HepG2 (cell line): ENCODE data around the gene CD2AP. TPM values are rescaled to one million over a fixed set of nuclear protein-coding genes. Genes with fewer than 3 reads are reported as not detected.

Source experiments
- ARID5B ChIP-seq: IDR thresholded peaks from 2 replicates; pipeline ENCODE4 v1.4.0; 2020; ENCODE audit warnings: mild to moderate bottlenecking, missing genetic modification reagents
- GMEB1 ChIP-seq: sonication (generic); formaldehyde crosslinking; IDR thresholded peaks from 2 replicates; pipeline ENCODE4 v1.5.1; 2020; ENCODE audit warnings: missing genetic modification reagents, mild to moderate bottlenecking, borderline replicate concordance
- GZF1 ChIP-seq: sonication (generic); formaldehyde crosslinking; IDR thresholded peaks from 2 replicates; pipeline ENCODE4 v1.5.1; 2020; ENCODE audit warnings: mild to moderate bottlenecking, missing genetic modification reagents
- HDAC1 ChIP-seq: sonication (generic); formaldehyde crosslinking; IDR thresholded peaks from 2 replicates; pipeline ENCODE4 v1.5.1; 2020; ENCODE audit warnings: mild to moderate bottlenecking, missing genetic modification reagents
- POGZ ChIP-seq: sonication (generic); formaldehyde crosslinking; IDR thresholded peaks from 2 replicates; pipeline ENCODE4 v1.4.0; 2020; ENCODE audit warnings: mild to moderate bottlenecking, missing genetic modification reagents
- ZC3H13 ChIP-seq: sonication (generic); formaldehyde crosslinking; IDR thresholded peaks from 2 replicates; pipeline ENCODE4 v1.8.1; 2023; ENCODE audit warnings: mild to moderate bottlenecking, missing genetic modification reagents, moderate library complexity
- ZMAT3 ChIP-seq: sonication (generic); formaldehyde crosslinking; conservative IDR thresholded peaks from 2 replicates; pipeline ENCODE4 v1.7.0; 2021; ENCODE audit warnings: missing genetic modification reagents
- ZNF24 ChIP-seq: fragments of 450-650 bp; IDR thresholded peaks from 2 replicates; pipeline ENCODE4 v1.6.1; 2017; ENCODE audit warnings: antibody characterized with exemption, mild to moderate bottlenecking
- ZNF468 ChIP-seq: sonication (generic); formaldehyde crosslinking; IDR thresholded peaks from 2 replicates; pipeline ENCODE4 v1.8.0; 2022; ENCODE audit warnings: mild to moderate bottlenecking, moderate library complexity, missing genetic modification reagents
- ZNF773 ChIP-seq: sonication (generic); formaldehyde crosslinking; IDR thresholded peaks from 2 replicates; pipeline ENCODE4 v1.4.0; 2020; ENCODE audit warnings: missing genetic modification reagents, borderline replicate concordance
- ZNF800 ChIP-seq: sonication (generic); formaldehyde crosslinking; IDR thresholded peaks from 2 replicates; pipeline ENCODE4 v1.4.0; 2020; ENCODE audit warnings: missing genetic modification reagents
- ZNF83 ChIP-seq: sonication (generic); formaldehyde crosslinking; IDR thresholded peaks from 2 replicates; pipeline ENCODE4 v1.4.0; 2020; ENCODE audit warnings: missing genetic modification reagents, mild to moderate bottlenecking, borderline replicate concordance
- polyA plus RNA-seq, 8 experiments: library from polyadenylated mRNA; depleted of rRNA in 3 of 8; stranded (reverse) in 7 of 8; unstranded in 1 of 8; fragments of >200 nt; fragmentation: Illumina TruSeq in 4 of 8; extraction: Trizol in 4 of 8; gene quantifications; 2 replicates each; pipeline versions ENCODE4 v1.2.1 to v1.2.3, GENCODE V29; 2011 to 2016; ENCODE audit warnings: low read depth in 4 of 8, missing spikeins in 1 of 8, mixed read lengths in 1 of 8; ENCODE audit not compliant: insufficient read depth in 1 of 8
- total RNA-seq, 5 experiments: library from RNA; depleted of rRNA; stranded (reverse); fragments of >200 nt; fragmentation: Illumina TruSeq; extraction: Trizol; gene quantifications; 2 replicates each; pipeline ENCODE4 v1.2.3, GENCODE V29; 2016; ENCODE audit warnings: low read depth in 1 of 5
- TF ChIP-seq, protein P1 (sequence below): sonication (generic); formaldehyde crosslinking; IDR thresholded peaks from 2 replicates; pipeline ENCODE4 v1.8.1; 2022; ENCODE audit warnings: low read depth, mild to moderate bottlenecking, missing genetic modification reagents
- TF ChIP-seq, protein P2 (sequence below): sonication (generic); formaldehyde crosslinking; IDR thresholded peaks from 2 replicates; pipeline ENCODE4 v1.4.0; 2020; ENCODE audit warnings: missing genetic modification reagents, mild to moderate bottlenecking, borderline replicate concordance

The CD2AP gene
- total and polyA plus RNA-seq, 2 of the 13 experiments (the other 11 are each of a cell fraction or from before 2014, with no cell fraction given): 8.6 to 31.9 TPM

GRCh38 chr6:47477497-47478232 is at the start of gene CD2AP (continued):
- TF ChIP-seq POGZ (CRISPR knock-in tag) (peak; percentile 98), ZNF800 (CRISPR knock-in tag) (peak; percentile 52; the same call in 1 of the 2 replicates), ZNF773 (CRISPR knock-in tag) (peak; percentile 39; the same call in 1 of the 2 replicates), ZNF24 (no peak), ZNF468 (CRISPR knock-in tag) (no peak; the same call in 1 of the 2 replicates), ZC3H13 (CRISPR knock-in tag) (peak; percentile 91), ZMAT3 (CRISPR knock-in tag) (peak; percentile 79), HDAC1 (CRISPR knock-in tag) (peak; percentile 91), ZNF83 (CRISPR knock-in tag) (no peak; the same call in 1 of the 2 replicates), ARID5B (CRISPR knock-in tag) (peak; percentile 37), GMEB1 (CRISPR knock-in tag) (peak; percentile 78; the same call in 1 of the 2 replicates), GZF1 (CRISPR knock-in tag) (peak; percentile 82; the same call in 1 of the 2 replicates)
- TF ChIP-seq, protein P1, sequence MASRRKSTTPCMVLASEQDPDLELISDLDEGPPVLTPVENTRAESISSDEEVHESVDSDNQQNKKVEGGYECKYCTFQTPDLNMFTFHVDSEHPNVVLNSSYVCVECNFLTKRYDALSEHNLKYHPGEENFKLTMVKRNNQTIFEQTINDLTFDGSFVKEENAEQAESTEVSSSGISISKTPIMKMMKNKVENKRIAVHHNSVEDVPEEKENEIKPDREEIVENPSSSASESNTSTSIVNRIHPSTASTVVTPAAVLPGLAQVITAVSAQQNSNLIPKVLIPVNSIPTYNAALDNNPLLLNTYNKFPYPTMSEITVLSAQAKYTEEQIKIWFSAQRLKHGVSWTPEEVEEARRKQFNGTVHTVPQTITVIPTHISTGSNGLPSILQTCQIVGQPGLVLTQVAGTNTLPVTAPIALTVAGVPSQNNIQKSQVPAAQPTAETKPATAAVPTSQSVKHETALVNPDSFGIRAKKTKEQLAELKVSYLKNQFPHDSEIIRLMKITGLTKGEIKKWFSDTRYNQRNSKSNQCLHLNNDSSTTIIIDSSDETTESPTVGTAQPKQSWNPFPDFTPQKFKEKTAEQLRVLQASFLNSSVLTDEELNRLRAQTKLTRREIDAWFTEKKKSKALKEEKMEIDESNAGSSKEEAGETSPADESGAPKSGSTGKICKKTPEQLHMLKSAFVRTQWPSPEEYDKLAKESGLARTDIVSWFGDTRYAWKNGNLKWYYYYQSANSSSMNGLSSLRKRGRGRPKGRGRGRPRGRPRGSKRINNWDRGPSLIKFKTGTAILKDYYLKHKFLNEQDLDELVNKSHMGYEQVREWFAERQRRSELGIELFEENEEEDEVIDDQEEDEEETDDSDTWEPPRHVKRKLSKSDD (CRISPR knock-in tag): peak; percentile 78; the same call in 1 of the 2 replicates
- TF ChIP-seq, protein P2, sequence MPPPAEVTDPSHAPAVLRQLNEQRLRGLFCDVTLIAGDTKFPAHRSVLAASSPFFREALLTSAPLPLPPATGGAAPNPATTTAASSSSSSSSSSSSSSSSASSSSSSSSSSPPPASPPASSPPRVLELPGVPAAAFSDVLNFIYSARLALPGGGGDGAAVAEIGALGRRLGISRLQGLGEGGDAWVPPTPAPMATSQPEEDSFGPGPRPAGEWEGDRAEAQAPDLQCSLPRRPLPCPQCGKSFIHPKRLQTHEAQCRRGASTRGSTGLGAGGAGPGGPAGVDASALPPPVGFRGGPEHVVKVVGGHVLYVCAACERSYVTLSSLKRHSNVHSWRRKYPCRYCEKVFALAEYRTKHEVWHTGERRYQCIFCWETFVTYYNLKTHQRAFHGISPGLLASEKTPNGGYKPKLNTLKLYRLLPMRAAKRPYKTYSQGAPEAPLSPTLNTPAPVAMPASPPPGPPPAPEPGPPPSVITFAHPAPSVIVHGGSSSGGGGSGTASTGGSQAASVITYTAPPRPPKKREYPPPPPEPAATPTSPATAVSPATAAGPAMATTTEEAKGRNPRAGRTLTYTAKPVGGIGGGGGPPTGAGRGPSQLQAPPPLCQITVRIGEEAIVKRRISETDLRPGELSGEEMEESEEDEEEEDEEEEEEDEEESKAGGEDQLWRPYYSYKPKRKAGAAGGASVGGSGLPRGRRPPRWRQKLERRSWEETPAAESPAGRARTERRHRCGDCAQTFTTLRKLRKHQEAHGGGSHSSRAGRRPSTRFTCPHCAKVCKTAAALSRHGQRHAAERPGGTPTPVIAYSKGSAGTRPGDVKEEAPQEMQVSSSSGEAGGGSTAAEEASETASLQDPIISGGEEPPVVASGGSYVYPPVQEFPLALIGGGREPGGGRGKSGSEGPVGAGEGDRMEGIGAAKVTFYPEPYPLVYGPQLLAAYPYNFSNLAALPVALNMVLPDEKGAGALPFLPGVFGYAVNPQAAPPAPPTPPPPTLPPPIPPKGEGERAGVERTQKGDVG: no peak
